ENCODE measurements around the gene PWWP2A.
A peak's percentile ranks its signal among the peaks of the same experiment; 100 is the strongest.

PWWP2A gene

DNA sequence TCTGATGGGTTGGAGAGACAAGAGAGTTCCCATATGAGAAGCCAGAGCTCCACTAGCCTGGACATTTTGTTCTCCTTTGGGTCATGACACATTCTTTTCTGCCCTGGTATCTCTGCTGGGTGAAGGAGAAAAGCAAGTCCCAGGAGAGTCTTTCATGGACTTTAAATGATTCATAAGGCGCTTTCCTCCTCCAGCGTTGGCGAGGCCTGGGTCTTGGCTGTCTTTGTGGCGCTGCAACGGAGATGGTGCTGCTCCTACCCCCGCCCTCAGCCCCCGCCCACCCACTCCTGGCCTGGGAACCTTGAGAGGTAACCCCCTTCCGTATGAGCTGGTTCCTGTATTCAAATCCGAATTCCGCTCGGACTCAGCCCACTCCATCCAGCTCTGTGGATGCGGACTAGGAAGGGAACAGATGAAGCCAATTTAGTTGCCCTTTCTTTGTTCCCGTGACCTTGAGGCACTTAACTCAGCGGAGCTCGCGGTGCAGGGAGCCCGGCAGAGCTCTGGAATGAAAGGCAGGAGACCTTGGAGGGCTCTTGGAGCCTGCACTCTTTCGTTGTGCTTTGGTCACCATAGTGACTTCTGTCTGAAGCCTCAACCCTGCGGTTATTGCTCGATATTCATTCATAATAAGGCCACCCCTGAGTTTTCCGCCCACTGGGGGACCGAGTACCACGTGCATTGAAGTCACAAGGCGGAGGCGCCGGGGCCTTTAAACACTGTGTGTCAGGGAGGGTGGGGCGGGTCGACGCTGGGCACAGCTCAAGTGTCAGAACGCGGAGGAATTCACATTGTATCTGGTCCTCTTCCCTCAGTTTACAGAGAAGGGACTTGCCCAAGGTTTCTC is 14.0 kb upstream of the PWWP2A start:
- H3K27me3 ChIP-seq (ENCODE audit: control insufficient read depth, insufficient read depth, low read length, poor library complexity, severe bottlenecking), result no peaks in the 10 kb centered on the region
- peak overlapping the region; percentile 26 for H3K4me3 ChIP-seq (ENCODE audit: insufficient read depth, low read depth, low read length)
- H3K4me1 ChIP-seq (ENCODE audit: control insufficient read depth, insufficient read depth, low read length), result peaks cover 4% of the 10 kb centered on the region
- WGBS, 2 experiments, result 8% methylated on average over 31 of the region's 31 CpGs
- H3K27ac ChIP-seq (ENCODE audit: insufficient read depth, low read depth, low read length, poor library complexity, severe bottlenecking), result peak overlapping the region; percentile 72
- H3K9me3 ChIP-seq (ENCODE audit: control insufficient read depth, low read length), result no peaks in the 10 kb centered on the region
- no peaks in the 10 kb centered on the region for H3K36me3 ChIP-seq (ENCODE audit: control insufficient read depth, insufficient read depth, low read length)

DNA sequence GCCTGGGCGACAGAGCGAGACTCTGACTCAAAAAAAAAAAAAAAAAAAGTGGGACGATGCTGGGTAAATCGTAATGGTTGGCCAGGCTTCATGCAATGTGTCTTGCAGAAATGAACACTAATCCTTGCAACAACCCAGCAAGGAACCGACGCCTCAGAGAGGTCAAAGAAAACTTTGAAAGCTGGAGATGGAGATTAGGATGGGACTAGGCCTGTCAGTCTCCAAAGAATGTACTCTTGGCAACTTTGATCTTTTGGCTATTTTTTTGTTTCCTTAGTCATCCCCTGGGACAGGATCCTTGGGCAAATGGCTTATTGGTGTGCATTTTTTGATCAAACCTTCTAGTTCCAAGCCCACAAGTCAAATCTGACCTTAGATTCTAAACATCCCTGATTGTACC is 10.6 kb upstream of the PWWP2A start:
- WGBS, 2 experiments, result 88 to 90% methylated on average over 6 of the region's 6 CpGs
- H3K27ac ChIP-seq (ENCODE audit: insufficient read depth, low read depth, low read length, poor library complexity, severe bottlenecking), result no peak overlapping the region
- H3K9me3 ChIP-seq (ENCODE audit: control insufficient read depth, low read length), result no peaks in the 10 kb centered on the region
- H3K4me1 ChIP-seq (ENCODE audit: control insufficient read depth, insufficient read depth, low read length), result peaks cover 4% of the 10 kb centered on the region
- H3K36me3 ChIP-seq (ENCODE audit: control insufficient read depth, insufficient read depth, low read length), result no peaks in the 10 kb centered on the region
- H3K27me3 ChIP-seq (ENCODE audit: control insufficient read depth, insufficient read depth, low read length, poor library complexity, severe bottlenecking), result no peaks in the 10 kb centered on the region
- H3K4me3 ChIP-seq (ENCODE audit: insufficient read depth, low read depth, low read length), result no peak overlapping the region

DNA sequence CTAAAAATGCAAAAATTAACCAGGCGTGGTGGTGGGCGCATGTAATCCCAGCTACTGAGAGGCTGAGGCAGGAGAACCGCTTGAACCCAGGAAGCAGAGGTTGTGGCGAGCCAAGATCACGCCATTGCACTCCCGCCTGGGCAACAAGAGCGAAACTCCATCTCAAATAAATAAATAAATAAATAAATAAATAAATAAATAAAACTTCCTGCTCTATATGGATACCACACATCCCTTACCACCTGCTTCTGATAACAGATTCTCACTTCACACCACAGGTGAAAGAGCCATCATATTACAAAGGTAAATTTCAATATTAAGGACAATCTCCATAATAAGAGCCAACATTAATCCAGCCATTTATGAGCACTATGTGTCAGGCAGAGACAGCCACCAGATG is 9.4 kb upstream of the PWWP2A start:
- 91 to 98% methylated on average over 5 to 6 of the region's 7 CpGs for WGBS, 2 experiments
- peaks cover 4% of the 10 kb centered on the region for H3K4me1 ChIP-seq (ENCODE audit: control insufficient read depth, insufficient read depth, low read length)
- no peaks in the 10 kb centered on the region for H3K27me3 ChIP-seq (ENCODE audit: control insufficient read depth, insufficient read depth, low read length, poor library complexity, severe bottlenecking)

DNA sequence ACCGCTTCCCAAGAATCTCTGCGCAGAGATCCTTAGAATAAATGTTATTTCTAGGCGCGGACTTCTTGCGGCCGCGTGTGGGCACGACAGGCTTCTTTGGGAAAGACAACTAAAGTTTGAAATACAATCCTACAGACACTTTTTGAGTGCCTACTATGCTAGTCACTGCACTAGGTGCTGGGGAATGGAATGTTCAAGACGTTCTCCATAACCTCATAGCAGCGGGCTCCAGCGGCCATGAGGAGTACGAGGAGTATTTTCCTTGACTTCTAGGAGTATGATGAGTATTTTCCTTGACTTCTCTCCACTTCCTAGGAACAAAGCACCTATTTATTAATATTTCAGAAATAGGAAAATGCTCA is 636 bp upstream of the PWWP2A start:
- 0 to 14% methylated on average over 9 to 12 of the region's 12 CpGs for WGBS, 2 experiments
- H3K4me3 ChIP-seq (ENCODE audit: insufficient read depth, low read depth, low read length), result no peak overlapping the region

More for the DNA sequence above, 9.4 kb upstream of the PWWP2A start:
- H3K36me3 ChIP-seq (ENCODE audit: control insufficient read depth, insufficient read depth, low read length), result no peaks in the 10 kb centered on the region
- no peak overlapping the region for H3K4me3 ChIP-seq (ENCODE audit: insufficient read depth, low read depth, low read length)
- H3K27ac ChIP-seq (ENCODE audit: insufficient read depth, low read depth, low read length, poor library complexity, severe bottlenecking), result no peak overlapping the region
- H3K9me3 ChIP-seq (ENCODE audit: control insufficient read depth, low read length), result no peaks in the 10 kb centered on the region

DNA sequence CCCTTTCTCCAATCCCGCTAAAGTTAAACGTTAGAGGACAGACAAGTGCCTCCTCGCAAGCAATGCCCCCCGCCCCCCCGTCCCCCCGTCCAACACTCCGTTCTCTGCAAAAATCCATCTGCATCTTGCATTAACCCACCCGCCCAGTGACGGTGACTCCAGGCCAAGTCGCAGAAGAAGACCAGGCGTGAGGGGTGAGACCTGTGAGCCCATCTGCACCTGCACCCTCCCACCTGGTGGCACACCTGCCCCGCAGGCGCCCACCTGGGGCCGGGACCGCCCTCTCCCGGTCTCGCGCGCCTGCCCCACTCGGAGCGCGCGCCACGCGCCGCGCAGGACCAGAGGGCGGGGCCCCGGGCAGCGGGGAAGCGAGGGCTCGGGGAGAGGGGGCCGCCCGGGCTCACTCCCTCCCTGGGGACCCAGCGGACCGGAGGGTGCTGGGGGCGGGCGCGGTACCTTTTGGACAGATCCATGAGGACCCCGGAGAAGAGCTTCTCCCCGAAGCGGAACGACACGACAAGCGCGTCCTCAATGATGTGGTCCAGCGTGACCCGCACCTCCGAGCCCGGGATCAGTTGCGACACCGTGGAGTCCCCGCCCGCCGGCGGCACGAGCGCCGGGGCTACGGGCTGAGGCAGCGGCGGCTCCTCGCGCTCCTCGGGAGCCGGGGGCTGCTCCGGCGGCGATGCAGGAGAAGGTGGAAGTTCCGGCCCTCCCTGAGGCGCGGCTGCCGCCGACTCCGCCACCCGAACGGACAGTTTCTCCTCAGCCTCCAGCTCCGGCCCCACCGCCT is 705 bp downstream of the PWWP2A start:
- Histone ChIP-seq H3K4me3 (ENCODE audit: insufficient read depth, low read depth, low read length) (peak overlapping the region; percentile 88), H3K36me3 (ENCODE audit: control insufficient read depth, insufficient read depth, low read length) (peaks cover 9% of the 10 kb centered on the region), H3K4me1 (ENCODE audit: control insufficient read depth, insufficient read depth, low read length) (peaks cover 4% of the 10 kb centered on the region), H3K27ac (ENCODE audit: insufficient read depth, low read depth, low read length, poor library complexity, severe bottlenecking) (peak overlapping the region; percentile 11), H3K9me3 (ENCODE audit: control insufficient read depth, low read length) (no peaks in the 10 kb centered on the region), H3K27me3 (ENCODE audit: control insufficient read depth, insufficient read depth, low read length, poor library complexity, severe bottlenecking) (no peaks in the 10 kb centered on the region)
- 0% methylated on average over 76 to 79 of the region's 79 CpGs for WGBS, 2 experiments

More for the DNA sequence above, 636 bp upstream of the PWWP2A start:
- Histone ChIP-seq H3K27me3 (ENCODE audit: control insufficient read depth, insufficient read depth, low read length, poor library complexity, severe bottlenecking) (no peaks in the 10 kb centered on the region), H3K9me3 (ENCODE audit: control insufficient read depth, low read length) (no peaks in the 10 kb centered on the region), H3K4me1 (ENCODE audit: control insufficient read depth, insufficient read depth, low read length) (peaks cover 4% of the 10 kb centered on the region), H3K36me3 (ENCODE audit: control insufficient read depth, insufficient read depth, low read length) (no peaks in the 10 kb centered on the region), H3K27ac (ENCODE audit: insufficient read depth, low read depth, low read length, poor library complexity, severe bottlenecking) (no peak overlapping the region)

DNA sequence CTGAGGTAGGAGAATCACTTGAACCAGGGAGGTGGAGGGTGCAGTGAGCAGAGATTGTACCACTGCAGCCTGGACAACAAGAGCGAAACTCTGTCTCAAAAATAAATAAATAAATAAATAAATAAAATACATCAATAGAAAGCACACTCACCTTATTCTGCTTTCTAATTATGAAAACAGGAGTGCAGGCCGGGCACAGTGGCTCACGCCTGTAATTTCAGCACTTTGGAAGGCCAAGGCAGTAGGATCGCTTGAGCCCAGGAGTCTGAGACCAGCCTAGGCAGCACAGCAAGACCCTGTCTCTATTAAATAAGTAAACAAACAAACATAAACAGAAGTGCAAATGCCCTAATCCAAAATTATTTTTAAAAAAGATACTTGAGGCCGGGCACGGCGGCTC is 2.3 kb downstream of the PWWP2A start:
- no peak overlapping the region for H3K4me3 ChIP-seq (ENCODE audit: insufficient read depth, low read depth, low read length)
- H3K36me3 ChIP-seq (ENCODE audit: control insufficient read depth, insufficient read depth, low read length), result peaks cover 19% of the 10 kb centered on the region

DNA sequence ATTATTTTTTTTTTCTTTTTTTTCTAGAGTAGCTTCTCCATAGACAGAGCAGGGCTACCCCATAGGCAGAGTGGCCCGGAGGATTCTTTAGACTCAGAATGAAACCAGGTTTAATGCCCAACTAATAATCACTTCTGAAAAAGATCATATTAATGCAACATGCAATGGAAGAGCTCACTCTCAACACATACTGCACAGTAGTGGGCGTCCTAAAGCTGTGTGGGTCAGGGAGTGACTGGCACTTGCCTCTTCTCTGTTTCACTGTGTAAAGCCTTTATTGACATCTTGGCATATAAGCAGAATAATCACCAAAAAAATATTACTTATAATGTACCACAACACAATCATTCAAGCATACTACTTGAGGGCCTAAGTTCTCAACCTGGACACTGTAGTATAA is 11.1 kb downstream of the PWWP2A start:
- H3K4me1 ChIP-seq (ENCODE audit: control insufficient read depth, insufficient read depth, low read length), result no peaks in the 10 kb centered on the region
- H3K27ac ChIP-seq (ENCODE audit: insufficient read depth, low read depth, low read length, poor library complexity, severe bottlenecking), result no peak overlapping the region
- no peaks in the 10 kb centered on the region for H3K9me3 ChIP-seq (ENCODE audit: control insufficient read depth, low read length)
- no peaks in the 10 kb centered on the region for H3K27me3 ChIP-seq (ENCODE audit: control insufficient read depth, insufficient read depth, low read length, poor library complexity, severe bottlenecking)
- no peak overlapping the region for H3K4me3 ChIP-seq (ENCODE audit: insufficient read depth, low read depth, low read length)
- peaks cover 13% of the 10 kb centered on the region for H3K36me3 ChIP-seq (ENCODE audit: control insufficient read depth, insufficient read depth, low read length)
- WGBS, 2 experiments, result 82 to 94% methylated on average over 2 of the region's 2 CpGs

More for the DNA sequence above, 2.3 kb downstream of the PWWP2A start:
- Histone ChIP-seq H3K27ac (ENCODE audit: insufficient read depth, low read depth, low read length, poor library complexity, severe bottlenecking) (no peak overlapping the region), H3K27me3 (ENCODE audit: control insufficient read depth, insufficient read depth, low read length, poor library complexity, severe bottlenecking) (no peaks in the 10 kb centered on the region), H3K4me1 (ENCODE audit: control insufficient read depth, insufficient read depth, low read length) (peaks cover 4% of the 10 kb centered on the region), H3K9me3 (ENCODE audit: control insufficient read depth, low read length) (no peaks in the 10 kb centered on the region)
- 95 to 96% methylated on average over 6 to 7 of the region's 7 CpGs for WGBS, 2 experiments

DNA sequence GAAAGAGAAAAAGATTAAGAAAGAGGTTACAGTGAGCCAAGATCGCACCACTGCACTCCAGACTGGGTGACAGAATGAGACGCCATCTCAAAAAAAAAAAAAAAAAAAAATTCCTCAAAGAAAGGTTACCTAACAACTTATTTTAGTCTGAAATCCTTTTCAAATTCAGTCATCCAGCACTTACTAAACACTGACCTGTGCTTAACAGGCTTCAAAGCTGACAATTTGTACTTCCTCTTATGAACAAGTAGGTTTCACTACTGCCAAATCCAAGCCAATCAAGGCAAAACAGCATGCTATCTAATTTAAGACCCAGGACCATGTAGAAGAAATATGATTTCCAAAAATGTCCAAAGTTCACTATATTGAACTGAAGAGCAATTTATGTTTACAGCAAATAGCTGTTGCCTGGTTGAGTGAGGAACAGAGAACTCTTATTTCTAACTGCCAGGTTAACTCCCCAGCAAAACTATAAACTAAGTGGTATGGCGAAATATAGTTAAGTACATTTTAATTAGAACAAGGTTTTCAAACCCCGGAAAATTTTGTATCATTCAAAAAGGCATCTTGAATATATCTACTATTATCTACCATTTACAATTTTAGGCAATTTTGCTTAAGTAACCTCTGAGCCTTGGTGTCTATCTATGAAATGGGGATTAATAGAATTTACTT is 13.4 kb downstream of the PWWP2A start:
- H3K4me1 ChIP-seq (ENCODE audit: control insufficient read depth, insufficient read depth, low read length), result no peaks in the 10 kb centered on the region
- no peak overlapping the region for H3K4me3 ChIP-seq (ENCODE audit: insufficient read depth, low read depth, low read length)
- 88 to 92% methylated on average over 2 to 3 of the region's 4 CpGs for WGBS, 2 experiments
- H3K36me3 ChIP-seq (ENCODE audit: control insufficient read depth, insufficient read depth, low read length), result no peaks in the 10 kb centered on the region
- H3K9me3 ChIP-seq (ENCODE audit: control insufficient read depth, low read length), result no peaks in the 10 kb centered on the region
- H3K27me3 ChIP-seq (ENCODE audit: control insufficient read depth, insufficient read depth, low read length, poor library complexity, severe bottlenecking), result no peaks in the 10 kb centered on the region
- H3K27ac ChIP-seq (ENCODE audit: insufficient read depth, low read depth, low read length, poor library complexity, severe bottlenecking), result no peak overlapping the region

DNA sequence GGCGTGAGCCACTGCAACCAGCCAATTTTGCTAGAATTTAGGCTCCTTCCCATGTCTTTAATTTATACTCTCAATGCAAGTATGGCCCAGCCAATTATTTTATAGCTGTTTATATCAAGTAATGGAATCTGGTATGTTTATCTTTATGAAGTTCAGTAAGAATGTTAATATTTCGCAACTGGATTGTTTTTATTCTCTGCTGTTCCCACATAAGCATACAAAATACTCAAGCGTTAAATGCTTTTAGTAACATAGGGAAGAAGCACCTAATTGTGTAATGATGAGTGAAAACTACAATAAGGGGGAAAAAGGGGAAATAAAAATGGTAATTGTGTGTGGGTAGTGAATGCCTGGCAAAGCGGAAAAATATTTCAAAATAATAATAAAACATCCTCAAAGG is 21.3 kb downstream of the PWWP2A start:
- Histone ChIP-seq H3K4me1 (ENCODE audit: control insufficient read depth, insufficient read depth, low read length) (peaks cover 4% of the 10 kb centered on the region), H3K27me3 (ENCODE audit: control insufficient read depth, insufficient read depth, low read length, poor library complexity, severe bottlenecking) (no peaks in the 10 kb centered on the region), H3K9me3 (ENCODE audit: control insufficient read depth, low read length) (no peaks in the 10 kb centered on the region), H3K36me3 (ENCODE audit: control insufficient read depth, insufficient read depth, low read length) (no peaks in the 10 kb centered on the region), H3K27ac (ENCODE audit: insufficient read depth, low read depth, low read length, poor library complexity, severe bottlenecking) (no peak overlapping the region), H3K4me3 (ENCODE audit: insufficient read depth, low read depth, low read length) (no peak overlapping the region)
- WGBS, 2 experiments, result 95 to 99% methylated on average over 2 to 4 of the region's 4 CpGs

DNA sequence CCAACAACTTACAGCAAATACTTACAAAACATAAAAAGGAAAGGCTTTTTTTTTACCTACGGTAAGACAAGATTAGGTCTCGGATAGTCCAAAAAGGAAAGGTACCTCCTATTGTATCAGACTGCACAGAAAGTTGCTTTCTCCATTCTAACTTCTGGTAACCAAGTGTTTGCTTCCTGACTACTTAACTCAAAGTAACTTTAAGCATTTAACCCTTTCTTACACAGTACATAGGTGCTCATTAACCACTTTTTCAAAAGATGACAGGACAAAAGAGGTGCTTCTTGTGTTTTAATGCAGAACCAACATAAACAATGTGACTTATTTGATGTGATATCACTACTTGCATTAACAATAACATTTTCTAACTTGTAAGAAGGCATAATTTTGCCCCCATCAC is 23.1 kb downstream of the PWWP2A start:
- no peak overlapping the region for H3K4me3 ChIP-seq (ENCODE audit: insufficient read depth, low read depth, low read length)
- 94% methylated on average over 2 of the region's 2 CpGs for WGBS, 2 experiments
- no peaks in the 10 kb centered on the region for H3K36me3 ChIP-seq (ENCODE audit: control insufficient read depth, insufficient read depth, low read length)
- H3K27me3 ChIP-seq (ENCODE audit: control insufficient read depth, insufficient read depth, low read length, poor library complexity, severe bottlenecking), result no peaks in the 10 kb centered on the region
- H3K4me1 ChIP-seq (ENCODE audit: control insufficient read depth, insufficient read depth, low read length), result peaks cover 11% of the 10 kb centered on the region
- no peak overlapping the region for H3K27ac ChIP-seq (ENCODE audit: insufficient read depth, low read depth, low read length, poor library complexity, severe bottlenecking)
- H3K9me3 ChIP-seq (ENCODE audit: control insufficient read depth, low read length), result no peaks in the 10 kb centered on the region

Data from ectodermal cell (in vitro differentiated cells).